ENCODE measurements around the gene IMPDH1.

The IMPDH1 gene

DNA sequence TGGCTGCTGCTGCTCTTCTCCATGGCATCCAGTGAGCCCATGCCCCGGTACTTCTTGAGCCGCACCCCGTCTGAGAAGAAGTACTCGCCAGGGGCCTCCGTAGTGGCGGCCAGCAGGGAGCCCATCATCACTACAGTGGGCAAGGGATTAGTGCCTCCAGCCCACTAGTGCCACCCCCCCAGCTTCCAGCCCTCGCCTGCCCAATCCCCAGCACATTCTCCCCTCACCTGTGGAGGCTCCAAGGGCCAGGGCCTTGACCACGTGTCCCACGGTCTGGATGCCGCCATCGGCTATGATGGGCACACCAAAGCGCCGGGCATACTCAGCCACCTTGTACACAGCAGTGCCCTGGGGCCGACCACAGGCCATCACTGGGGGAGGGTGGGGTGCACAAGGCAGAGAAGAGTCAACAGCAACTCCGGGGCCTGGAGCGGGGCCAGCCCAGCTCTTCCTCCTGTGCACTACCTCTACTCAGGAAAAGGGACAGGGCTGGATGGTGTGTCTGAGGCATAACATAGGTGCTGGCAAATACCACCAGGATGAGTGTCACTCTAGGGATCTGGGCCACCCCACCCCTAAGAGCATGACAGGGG lies 14.8 kb downstream of the IMPDH1 start:
- peaks cover 82 to 89% (median 87%) of the 10 kb centered on the region in 11 experiments for H3K36me3 ChIP-seq

DNA sequence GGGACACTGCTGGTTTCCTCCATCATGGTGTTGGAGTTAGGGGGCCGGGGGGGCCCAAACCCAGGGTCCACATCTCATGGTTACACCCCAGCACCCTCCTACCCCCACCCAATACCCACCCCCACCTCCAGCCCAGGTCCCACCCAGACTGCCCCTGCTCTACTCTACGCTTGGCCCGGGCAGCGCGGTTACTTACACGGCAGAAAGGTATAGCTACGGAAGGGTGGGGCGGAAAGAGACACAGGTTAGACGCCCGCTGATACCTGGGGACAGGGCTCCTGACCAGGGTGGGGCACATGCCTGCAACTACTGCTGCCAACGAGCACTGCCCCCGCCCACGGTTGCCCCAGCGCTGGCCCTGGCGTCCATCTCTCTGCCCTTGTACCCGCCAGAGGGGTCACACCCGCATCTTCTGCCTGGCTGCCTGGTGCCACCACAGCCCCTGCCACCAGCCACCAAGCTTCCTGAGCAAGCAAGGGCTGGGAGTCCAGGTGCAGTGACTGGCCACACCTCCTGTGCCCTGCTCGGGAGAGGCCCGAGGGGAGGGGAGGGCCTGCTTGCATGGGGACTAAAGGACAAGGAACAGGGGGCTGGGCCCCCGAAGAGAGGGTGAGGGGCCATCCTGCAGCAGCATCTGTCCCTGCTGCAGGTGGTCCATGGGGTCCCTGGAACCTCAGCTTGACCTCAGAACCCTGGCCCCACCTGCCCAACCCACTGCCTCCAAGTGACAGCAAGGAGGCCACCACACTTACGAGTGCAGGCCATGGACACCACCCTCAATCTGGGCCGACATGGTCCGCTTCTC lies 16.1 kb downstream of the IMPDH1 start:
- Histone ChIP-seq H3K4me3 (no peak overlapping the region), H4K20me1 (peaks cover 11 to 92% (median 52%) of the 10 kb centered on the region in 11 experiments; a peak in 20 of 22 replicates), H3K4me1 (peaks cover 0 to 31% (median 22%) of the 10 kb centered on the region in 10 experiments; a peak in 16 of 20 replicates), H3K4me2 (no peak overlapping the region), H3K9ac (no peak overlapping the region), H3K27ac (no peak overlapping the region), H3K9me3 (replicated peaks in 1 of 11) (no peaks in the 10 kb centered on the region), H3K27me3 (no peaks in the 10 kb centered on the region), H3K36me3 (peaks cover 69 to 76% (median 74%) of the 10 kb centered on the region in 11 experiments)
- no peak for TF ChIP-seq Cebpa-rat (IDR thresholded peaks at IDR 0.05)

More for the DNA sequence above, 14.8 kb downstream of the IMPDH1 start:
- Histone ChIP-seq H3K27me3 (no peaks in the 10 kb centered on the region), H4K20me1 (peaks cover 13 to 97% (median 60%) of the 10 kb centered on the region in 11 experiments; a peak in 20 of 22 replicates), H3K9ac (no peak overlapping the region), H3K4me1 (peaks cover 0 to 20% (median 13%) of the 10 kb centered on the region in 10 experiments; a peak in 15 of 20 replicates), H3K9me3 (replicated peaks in 1 of 11) (no peaks in the 10 kb centered on the region), H3K27ac (no peak overlapping the region), H3K4me2 (no peak overlapping the region), H3K4me3 (no peak overlapping the region)
- TF ChIP-seq Cebpa-rat (IDR thresholded peaks at IDR 0.05): no peak

DNA sequence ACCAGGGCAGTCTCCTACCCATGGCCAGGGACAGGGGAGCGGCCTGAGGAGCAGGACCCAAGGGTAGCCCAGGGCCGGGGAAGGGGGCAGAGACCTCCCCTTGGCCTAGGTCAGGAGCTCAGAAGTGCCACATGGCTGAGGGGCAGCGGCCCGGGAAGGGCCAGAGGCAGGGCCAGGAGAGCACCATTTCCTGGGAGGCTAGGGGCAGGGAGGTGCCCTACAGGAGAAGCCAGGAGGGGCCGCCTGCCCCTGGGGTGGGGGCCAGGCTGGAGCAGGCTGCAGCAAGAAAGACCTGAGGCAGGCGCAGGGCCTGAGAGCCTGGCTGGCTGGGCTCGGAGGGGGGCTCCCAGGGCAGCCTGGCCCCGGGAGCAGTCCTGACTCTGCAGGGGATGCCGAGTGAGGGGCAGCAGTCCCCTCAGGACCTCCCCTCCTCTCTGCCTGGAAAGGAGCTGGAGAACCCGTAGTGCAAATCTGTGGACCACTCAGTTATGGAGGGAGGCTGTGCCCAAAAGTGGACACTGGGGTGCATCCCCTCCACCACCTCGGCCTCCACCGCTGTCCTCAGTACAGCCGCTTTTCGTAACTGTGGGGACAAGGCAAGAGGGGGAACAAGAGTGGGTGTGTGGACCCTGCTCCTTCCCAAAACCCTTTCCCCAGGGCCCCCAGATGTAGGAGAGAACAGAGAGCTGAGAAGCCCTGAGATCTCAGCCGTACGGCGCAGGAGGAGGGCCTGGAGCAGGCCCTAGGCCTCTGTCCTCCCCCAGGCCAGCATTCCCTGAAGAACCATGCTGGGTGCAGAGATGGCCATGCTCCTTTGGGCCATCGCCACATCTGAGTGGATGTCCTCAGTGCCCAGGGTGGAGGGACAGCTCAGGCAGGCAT lies 17.1 kb downstream of the IMPDH1 start:
- Histone ChIP-seq H3K9ac (no peak overlapping the region), H3K4me1 (peaks cover 0 to 39% (median 30%) of the 10 kb centered on the region in 10 experiments; a peak in 16 of 20 replicates), H3K27ac (no peak overlapping the region; a peak in 2 of 22 replicates), H4K20me1 (peaks cover 4 to 90% (median 42%) of the 10 kb centered on the region in 11 experiments; a peak in 17 of 22 replicates), H3K4me3 (no peak overlapping the region), H3K27me3 (no peaks in the 10 kb centered on the region), H3K9me3 (replicated peaks in 1 of 11) (no peaks in the 10 kb centered on the region), H3K36me3 (peaks cover 59 to 66% (median 64%) of the 10 kb centered on the region in 11 experiments), H3K4me2 (no peak overlapping the region)
- TF ChIP-seq Cebpa-rat (IDR thresholded peaks at IDR 0.05): no peak

DNA sequence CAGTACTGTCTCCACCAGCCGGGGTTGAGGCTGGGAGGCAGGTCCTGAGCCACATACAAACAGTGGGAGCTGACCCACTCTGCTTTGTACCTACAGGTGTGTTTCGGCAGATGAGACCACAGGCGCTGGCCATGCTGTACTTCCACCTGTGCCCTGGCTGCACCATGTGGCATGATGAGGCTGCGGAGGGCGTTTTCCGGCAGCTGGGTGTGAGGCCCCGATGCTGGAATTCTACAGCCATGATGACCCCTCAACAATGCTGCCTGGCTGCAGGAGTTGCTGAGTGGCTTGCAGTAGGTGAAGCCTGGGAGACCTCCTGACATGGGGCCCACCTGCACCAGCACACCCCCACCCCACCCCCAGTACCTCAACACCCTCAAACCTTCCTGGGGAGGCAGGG lies 18.0 kb downstream of the IMPDH1 start:
- Histone ChIP-seq H3K9ac (no peak overlapping the region), H3K4me3 (no peak overlapping the region), H4K20me1 (peaks cover 4 to 82% (median 40%) of the 10 kb centered on the region in 11 experiments; a peak in 17 of 22 replicates), H3K4me1 (peaks cover 0 to 45% (median 36%) of the 10 kb centered on the region in 10 experiments; a peak in 16 of 20 replicates), H3K4me2 (peak overlapping the region in 2 of 11 experiments; percentile 6 to 25; a peak in 2 of 22 replicates), H3K27me3 (no peaks in the 10 kb centered on the region), H3K36me3 (peaks cover 50 to 57% (median 55%) of the 10 kb centered on the region in 11 experiments), H3K27ac (peak overlapping the region in 2 of 11 experiments; percentile 6 to 56; a peak in 2 of 22 replicates), H3K9me3 (replicated peaks in 1 of 11) (no peaks in the 10 kb centered on the region)
- no peak for TF ChIP-seq Cebpa-rat (IDR thresholded peaks at IDR 0.05)

DNA sequence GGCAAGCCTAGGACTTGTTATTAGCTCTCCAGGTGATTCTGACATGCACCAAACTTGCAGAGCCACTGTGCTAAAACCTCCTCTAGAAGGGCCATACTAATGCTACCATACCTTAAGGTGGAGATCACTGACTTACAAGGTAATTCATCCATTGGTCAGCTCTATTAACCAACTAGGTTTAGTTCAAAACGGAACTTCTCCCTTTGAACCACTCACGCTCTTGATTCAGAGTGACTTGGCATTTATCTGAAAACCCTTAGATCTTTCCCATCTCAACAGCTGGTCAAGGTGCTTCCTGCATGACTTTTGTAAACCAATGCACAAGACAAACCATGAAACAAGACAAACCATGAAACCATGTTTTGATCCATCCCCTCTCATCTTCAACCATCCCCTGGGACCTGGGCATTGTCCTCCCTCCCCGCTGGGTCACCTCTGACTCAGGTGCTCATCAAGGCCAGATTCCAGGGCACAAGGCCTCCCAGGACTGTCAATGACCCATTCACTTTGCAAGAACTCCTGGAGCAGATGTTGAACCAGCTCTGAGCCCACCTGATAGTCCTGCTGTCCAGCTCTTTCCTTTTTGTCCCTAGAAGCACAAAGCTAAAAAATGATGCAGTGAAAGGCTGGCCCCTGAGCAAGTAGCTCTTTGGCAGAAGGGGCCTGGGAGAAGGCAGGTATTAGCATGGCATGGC lies 18.8 kb downstream of the IMPDH1 start:
- H3K4me1 ChIP-seq: peaks cover 3 to 45% (median 36%) of the 10 kb centered on the region in 10 experiments; a peak in 18 of 20 replicates

DNA sequence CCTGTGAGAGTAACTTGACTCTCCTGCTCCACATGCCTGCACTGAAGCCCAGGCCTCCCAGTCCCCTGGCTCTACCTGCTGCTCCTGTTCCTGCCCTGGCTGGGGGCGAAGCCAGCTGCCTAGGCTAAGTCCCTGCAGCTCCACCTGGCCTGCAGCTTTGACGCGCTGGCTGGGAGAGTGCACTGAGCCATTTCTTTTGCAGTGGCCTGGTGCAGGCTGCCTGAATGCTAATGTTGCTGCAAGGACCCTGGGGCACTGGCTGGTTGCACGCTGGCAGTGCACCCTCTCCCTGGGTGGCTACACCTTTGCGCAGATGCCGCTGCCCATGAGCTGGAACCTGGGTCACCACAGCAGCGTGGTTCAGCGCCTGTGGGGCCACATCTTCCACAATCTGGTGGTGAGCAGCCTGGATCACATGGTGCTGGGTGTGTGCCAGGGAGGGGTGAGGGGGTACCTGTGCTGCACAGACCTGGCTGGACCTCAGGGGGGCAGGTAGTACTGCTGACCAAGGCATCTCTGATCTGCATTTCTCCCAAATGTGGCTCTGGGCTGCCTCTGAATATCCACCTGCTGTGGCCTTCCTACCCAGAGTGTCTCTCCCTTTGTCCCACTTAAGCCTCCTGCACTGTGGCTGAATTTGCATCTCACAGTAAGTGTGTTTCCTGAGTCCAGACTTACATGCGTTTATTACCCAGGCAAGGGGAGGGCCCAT lies 20.0 kb downstream of the IMPDH1 start:
- H4K20me1 ChIP-seq: peaks cover 4 to 62% (median 25%) of the 10 kb centered on the region in 11 experiments; a peak in 16 of 22 replicates
- no peaks in the 10 kb centered on the region for H3K9me3 ChIP-seq (replicated peaks in 1 of 11)
- H3K27ac ChIP-seq: peak overlapping the region in 1 of 11 experiments; percentile 56; a peak in 1 of 22 replicates
- no peaks in the 10 kb centered on the region for H3K27me3 ChIP-seq
- H3K36me3 ChIP-seq: peaks cover 30 to 37% (median 34%) of the 10 kb centered on the region in 11 experiments
- peaks cover 10 to 57% (median 40%) of the 10 kb centered on the region in 10 experiments; a peak in 19 of 20 replicates for H3K4me1 ChIP-seq
- peak overlapping the region in 5 of 11 experiments; percentile 20 to 40 (median 34); a peak in 7 of 22 replicates for H3K4me2 ChIP-seq
- no peak overlapping the region for H3K4me3 ChIP-seq
- no peak for TF ChIP-seq Cebpa-rat (IDR thresholded peaks at IDR 0.05)
- peak overlapping the region in 6 of 11 experiments; percentile 8 to 41 (median 22); a peak in 5 of 22 replicates for H3K9ac ChIP-seq

More for the DNA sequence above, 18.8 kb downstream of the IMPDH1 start:
- H3K27me3 ChIP-seq: no peaks in the 10 kb centered on the region
- no peak overlapping the region for H3K4me3 ChIP-seq
- no peaks in the 10 kb centered on the region for H3K9me3 ChIP-seq (replicated peaks in 1 of 11)
- H3K9ac ChIP-seq: no peak overlapping the region
- H4K20me1 ChIP-seq: peaks cover 4 to 75% (median 34%) of the 10 kb centered on the region in 11 experiments; a peak in 17 of 22 replicates
- H3K4me2 ChIP-seq: peak overlapping the region in 4 of 11 experiments; percentile 6 to 28 (median 26); a peak in 7 of 22 replicates
- peak overlapping the region in 5 of 11 experiments; percentile 6 to 56 (median 15); a peak in 4 of 22 replicates for H3K27ac ChIP-seq
- TF ChIP-seq Cebpa-rat (IDR thresholded peaks at IDR 0.05): no peak
- H3K36me3 ChIP-seq: peaks cover 42 to 49% (median 47%) of the 10 kb centered on the region in 11 experiments

DNA sequence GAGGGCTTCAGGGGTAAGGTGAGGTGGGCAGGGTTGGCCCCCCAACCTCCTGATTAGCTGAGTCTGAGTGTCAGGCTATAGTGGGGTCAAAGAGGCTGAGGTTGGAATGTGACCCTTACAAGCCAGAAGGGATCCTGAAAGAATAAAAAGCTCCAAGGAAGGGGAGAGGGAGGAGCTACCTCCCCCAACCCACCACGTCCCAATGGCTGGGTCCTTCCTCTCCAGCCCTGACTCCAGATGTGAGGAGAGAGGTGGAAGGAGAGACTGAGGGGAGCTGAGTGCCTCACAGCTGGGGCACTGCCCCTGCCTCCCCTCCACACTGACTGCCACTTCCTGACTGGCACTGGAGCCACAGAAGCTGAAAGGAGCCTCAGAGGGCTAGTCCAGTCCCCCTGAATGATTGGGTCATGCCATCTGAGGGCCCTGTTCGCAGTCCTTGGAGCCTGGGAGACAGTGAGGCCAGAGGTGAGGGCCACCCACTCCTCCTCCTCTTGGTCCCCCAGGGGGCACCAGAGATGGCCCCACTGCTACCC lies 20.6 kb downstream of the IMPDH1 start:
- TF ChIP-seq Cebpa-rat (IDR thresholded peaks at IDR 0.05): no peak
- Histone ChIP-seq H3K9ac (peak overlapping the region in 6 of 11 experiments; percentile 8 to 41 (median 22); a peak in 6 of 22 replicates), H3K27me3 (no peaks in the 10 kb centered on the region), H3K9me3 (replicated peaks in 1 of 11) (no peaks in the 10 kb centered on the region), H3K4me3 (no peak overlapping the region), H3K27ac (peak overlapping the region in 1 of 11 experiments; percentile 56; a peak in 1 of 22 replicates), H3K36me3 (peaks cover 24 to 31% (median 28%) of the 10 kb centered on the region in 11 experiments), H3K4me1 (peaks cover 14 to 62% (median 46%) of the 10 kb centered on the region in 10 experiments; a peak in 19 of 20 replicates), H4K20me1 (peaks cover 4 to 56% (median 24%) of the 10 kb centered on the region in 11 experiments; a peak in 16 of 22 replicates), H3K4me2 (peak overlapping the region in 5 of 11 experiments; percentile 20 to 40 (median 34); a peak in 7 of 22 replicates)
